ENCODE data around the gene TENM4.

Gene TENM4

GRCh38 chr11:79152511-79152910 is 288.3 kb downstream of the TENM4 start:
- no peak for TF ChIP-seq CTCF (IDR thresholded peaks at IDR 0.05; ENCODE audit: extremely low read depth, missing control alignments)
- DNase-seq (ENCODE audit: low spot score), result no peak

- TF ChIP-seq CTCF (IDR thresholded peaks at IDR 0.05; ENCODE audit: extremely low read depth, missing control alignments), result no peak
- DNase-seq (ENCODE audit: low spot score), result no peak
These were observed 289.4 kb downstream of the TENM4 start for GRCh38 chr11:79151396-79151795.

GRCh38 chr11:79150966-79151365 is 289.9 kb downstream of the TENM4 start:
- TF ChIP-seq CTCF (IDR thresholded peaks at IDR 0.05; ENCODE audit: extremely low read depth, missing control alignments), result no peak
- no peak for DNase-seq (ENCODE audit: low spot score)

- TF ChIP-seq CTCF (IDR thresholded peaks at IDR 0.05; ENCODE audit: extremely low read depth, missing control alignments), result no peak
- DNase-seq (ENCODE audit: low spot score), result no peak
These were observed 290.5 kb downstream of the TENM4 start for GRCh38 chr11:79150320-79150719.

- no peak for DNase-seq (ENCODE audit: low spot score)
- no peak for TF ChIP-seq CTCF (IDR thresholded peaks at IDR 0.05; ENCODE audit: extremely low read depth, missing control alignments)
These were observed 293.1 kb downstream of the TENM4 start for GRCh38 chr11:79147731-79148130.

- no peak for TF ChIP-seq CTCF (IDR thresholded peaks at IDR 0.05; ENCODE audit: extremely low read depth, missing control alignments)
- DNase-seq (ENCODE audit: low spot score), result no peak
These were observed 293.8 kb downstream of the TENM4 start for GRCh38 chr11:79147011-79147410.

GRCh38 chr11:79139900-79140299 is 300.9 kb downstream of the TENM4 start:
- TF ChIP-seq CTCF (IDR thresholded peaks at IDR 0.05; ENCODE audit: extremely low read depth, missing control alignments), result no peak

More at GRCh38 chr11:79139900-79140299, 300.9 kb downstream of the TENM4 start:
- DNase-seq (ENCODE audit: low spot score), result no peak

All from GM20000 (cell line).